A549 (cell line): ENCODE data around the gene MARF1. TPM values are rescaled to one million over a fixed set of nuclear protein-coding genes. Genes with fewer than 3 reads are reported as not detected.
A peak's percentile ranks its signal among the peaks of the same experiment; 100 is the strongest.
"Not testable (repeated sequence)": the region's sequence is repeated elsewhere in the genome, so short reads cannot be mapped to it uniquely, and the experiment has no call there.

Source experiments
- ATAC-seq, 2 experiments: fragments of 200-7000 bp in 1 of 2; fragments of >200 bp in 1 of 2; cut with Nextera tagmentation in 1 of 2; cut with Tn5 transposase in 1 of 2; 3 replicates each; pipeline versions ENCODE4 v1.8.0 to v1.9.1; 2018 to 2020; ENCODE audit warnings: mild to moderate bottlenecking in 1 of 2, moderate library complexity in 1 of 2
- CTCF ChIA-PET: fragments of 300-600 bp; sonication (Branson Sonifier 250); formaldehyde crosslinking; extraction: SDS; loops from one replicate; lab custom pipeline; 2021; ENCODE audit warnings: antibody characterized with exemption, inconsistent platforms; lab: Yijun Ruan, JAX
- POLR2A ChIA-PET: fragments of 350-600 bp; formaldehyde crosslinking; extraction: SDS; loops from one replicate; lab custom pipeline; 2021; ENCODE audit warnings: antibody characterized with exemption, inconsistent platforms; lab: Yijun Ruan, JAX
- DNase-seq, 2 experiments: peaks; one replicate each; pipeline versions ENCODE4 v3.0.0 to v3.0.0-alpha.2; 2011 to 2016; ENCODE audit warnings: low read depth in 1 of 2, low spot score in 1 of 2
- FAIRE-seq: peaks from 2 replicates; lab custom pipeline; 2011; peaks lifted over from hg19 to GRCh38; lab: Jason Lieb, UNC
- H3K27ac ChIP-seq, 2 experiments: fragments of >200 bp; sonication (Bioruptor Twin); formaldehyde crosslinking; 3 replicates each; pipeline ENCODE4 v1.5.1; 2016 to 2017
- H3K4me1 ChIP-seq: fragments of >200 bp; sonication (Bioruptor Twin); formaldehyde crosslinking; 3 replicates; pipeline ENCODE4 v1.6.1; 2016
- H3K4me2 ChIP-seq: fragments of >200 bp; sonication (Bioruptor Twin); formaldehyde crosslinking; 3 replicates; pipeline ENCODE4 v1.6.1; 2016
- H3K4me3 ChIP-seq: fragments of >200 bp; sonication (Bioruptor Twin); formaldehyde crosslinking; 3 replicates; pipeline ENCODE4 v1.5.1; 2016
- H3K9me3 ChIP-seq: fragments of >200 bp; sonication (Bioruptor Twin); formaldehyde crosslinking; 3 replicates; pipeline ENCODE4 v1.6.1; 2016
- BHLHE40 ChIP-seq: IDR thresholded peaks from 2 replicates; pipeline ENCODE4 v1.6.1; 2012; ENCODE audit warnings: low read depth, low read length, inconsistent platforms
- CEBPB ChIP-seq, 2 experiments: fragments of >200 bp in 1 of 2; sonication (Bioruptor Twin) in 1 of 2; formaldehyde crosslinking in 1 of 2; IDR thresholded peaks; 2 replicates each; pipeline ENCODE4 v1.6.1; 2012 to 2016
- FOSL2 ChIP-seq, 2 experiments: fragments of 450-650 bp in 1 of 2; fragments of >200 bp in 1 of 2; sonication (Bioruptor Twin) in 1 of 2; formaldehyde crosslinking; IDR thresholded peaks; 2 replicates each; pipeline versions ENCODE4 v1.5.0 to v1.6.1; 2016 to 2020; ENCODE audit warnings: mild to moderate bottlenecking in 1 of 2, moderate library complexity in 1 of 2
- GATA3 ChIP-seq: IDR thresholded peaks from 2 replicates; pipeline ENCODE4 v1.6.1; 2012; ENCODE audit warnings: borderline replicate concordance
- RFX5 ChIP-seq: fragments of 450-650 bp; IDR thresholded peaks from 2 replicates; pipeline ENCODE4 v1.7.1; 2014; ENCODE audit warnings: antibody characterized with exemption, mild to moderate bottlenecking, moderate library complexity
- SREBF2 ChIP-seq: fragments of 450-650 bp; IDR thresholded peaks from 2 replicates; pipeline ENCODE4 v1.6.1; 2014; ENCODE audit warnings: mild to moderate bottlenecking, moderate library complexity
- TFCP2L1 ChIP-seq: fragments of 250-450 bp; sonication (Bioruptor Pico); IDR thresholded peaks from 2 replicates; pipeline ENCODE4 v1.5.0; 2021; ENCODE audit warnings: mild to moderate bottlenecking
- ZNF302 ChIP-seq: fragments of 250-450 bp; sonication (Bioruptor Pico); IDR thresholded peaks from 2 replicates; pipeline ENCODE4 v1.9.0; 2021; ENCODE audit warnings: inconsistent platforms, mild to moderate bottlenecking, moderate library complexity
- WGBS: methylation state at CpG from one replicate; pipeline ENCODE4 v1.1.6; 2017; ENCODE audit errors: missing lambda C conversion rate; 5-methylcytosine and 5-hydroxymethylcytosine counted together
- polyA plus RNA-seq, 4 experiments: library from polyadenylated mRNA; depleted of rRNA in 3 of 4; stranded (reverse); fragments of >200 nt; fragmentation: RNase III in 1 of 4; extraction: RNeasy Plus Mini Kit Qiagen cat#74134 plus additional on column Dnase treatment in 1 of 4; gene quantifications; 2 replicates in 3 of 4; 3 replicates in 1 of 4; pipeline ENCODE4 v1.2.3, GENCODE V29; 2011 to 2017
- TF ChIP-seq, protein P1 (sequence below): IDR thresholded peaks from 2 replicates; pipeline ENCODE4 v1.6.1; 2012

MARF1 gene
- polyA plus RNA-seq, 2 of the 4 experiments (the other 2 are of a cell fraction): 11.6 to 28.2 TPM

DNA sequence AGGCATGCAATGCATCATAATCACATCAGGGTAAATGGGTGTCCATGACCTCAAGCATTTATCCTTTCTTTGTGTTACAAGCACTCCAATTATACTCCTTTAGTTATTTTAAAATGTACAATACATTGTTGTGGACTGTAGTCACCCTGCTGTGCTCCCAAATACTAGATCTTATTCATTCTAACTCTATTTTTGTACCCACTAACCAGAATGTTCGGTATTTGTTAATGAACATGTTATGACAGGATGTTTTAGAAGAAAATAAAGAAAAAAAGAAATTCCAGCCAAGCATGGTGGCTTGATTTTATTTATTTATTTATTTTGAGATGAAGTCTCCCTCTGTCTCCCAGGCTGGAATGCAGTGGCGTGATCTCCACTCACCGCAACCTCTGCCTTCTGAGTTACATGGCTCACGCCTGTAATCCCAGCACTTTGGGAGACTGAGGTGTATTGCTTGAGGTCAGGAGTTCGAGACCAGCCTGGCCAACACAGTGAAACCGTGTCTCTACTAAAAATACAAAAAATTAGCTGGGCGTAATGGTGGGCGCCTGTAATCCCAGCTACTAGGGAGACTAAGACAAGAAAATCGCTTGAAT lies 5.3 kb upstream of the MARF1 start:
- no peak for DNase-seq
- Histone ChIP-seq H3K4me2 (no peak overlapping the region), H3K27ac (no peak overlapping the region), H3K4me3 (no peak overlapping the region), H3K9me3 (no peaks in the 10 kb centered on the region), H3K4me1 (peaks cover 39% of the 10 kb centered on the region)
- TF ChIP-seq RFX5: no peak
- CTCF ChIA-PET: interaction anchor here (1.0 kb wide), 1 partner anchor 57 kb away, joined by 3 read pairs; no protein-coding TSS in a partner anchor
- ATAC-seq: no peak
- 89% methylated on average over 9 of the region's 9 CpGs for WGBS
- FAIRE-seq: no peak
- POLR2A ChIA-PET: no interaction called here

DNA sequence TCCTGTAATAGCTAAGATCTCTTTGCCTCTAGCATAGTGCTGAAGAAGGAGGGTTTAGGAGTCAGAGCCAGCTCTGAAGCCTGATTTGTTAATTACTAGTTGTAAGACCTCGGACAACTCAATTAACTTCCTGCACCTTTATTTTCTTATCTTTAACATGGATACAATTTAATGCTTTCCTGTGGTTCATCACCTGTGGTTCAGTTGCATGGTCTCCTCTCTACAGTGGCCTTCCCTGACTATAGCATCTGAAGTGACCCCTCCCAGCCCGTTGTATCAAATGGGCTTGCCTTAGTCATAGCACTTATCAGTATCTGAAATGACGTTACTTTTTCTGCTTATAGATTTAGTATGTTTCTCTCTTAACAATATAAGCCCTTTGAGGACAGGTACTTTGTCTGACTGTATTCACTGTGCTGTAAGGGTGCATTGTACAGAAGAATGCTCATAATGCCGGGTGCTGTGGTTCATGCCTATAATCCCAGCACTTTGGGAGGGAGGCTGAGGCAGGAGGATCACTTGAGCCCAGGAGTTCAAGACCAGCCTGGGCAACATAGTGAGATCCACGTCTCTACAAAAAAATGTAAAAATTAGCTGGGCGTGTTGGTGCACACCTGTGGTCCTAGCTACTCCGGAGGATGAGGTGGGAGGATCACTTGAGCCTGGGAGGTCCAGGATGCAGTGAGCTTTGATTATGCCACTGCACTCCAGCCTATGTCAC lies 4.5 kb upstream of the MARF1 start:
- Histone ChIP-seq H3K4me2 (no peak overlapping the region), H3K27ac (no peak overlapping the region), H3K4me1 (peaks cover 31% of the 10 kb centered on the region), H3K4me3 (no peak overlapping the region), H3K9me3 (no peaks in the 10 kb centered on the region)
- DNase-seq (no peak), ATAC-seq (no peak), FAIRE-seq (no peak)
- WGBS: 76% methylated on average over 7 of the region's 7 CpGs
- CTCF ChIA-PET: interaction anchor here (1.0 to 1.5 kb wide), 2 partner anchors 35 to 57 kb away, joined by 3 to 5 read pairs; no protein-coding TSS in a partner anchor
- no peak for TF ChIP-seq BHLHE40
- no peak for TF ChIP-seq TFCP2L1 (CRISPR knock-in tag)
- POLR2A ChIA-PET: no interaction called here

DNA sequence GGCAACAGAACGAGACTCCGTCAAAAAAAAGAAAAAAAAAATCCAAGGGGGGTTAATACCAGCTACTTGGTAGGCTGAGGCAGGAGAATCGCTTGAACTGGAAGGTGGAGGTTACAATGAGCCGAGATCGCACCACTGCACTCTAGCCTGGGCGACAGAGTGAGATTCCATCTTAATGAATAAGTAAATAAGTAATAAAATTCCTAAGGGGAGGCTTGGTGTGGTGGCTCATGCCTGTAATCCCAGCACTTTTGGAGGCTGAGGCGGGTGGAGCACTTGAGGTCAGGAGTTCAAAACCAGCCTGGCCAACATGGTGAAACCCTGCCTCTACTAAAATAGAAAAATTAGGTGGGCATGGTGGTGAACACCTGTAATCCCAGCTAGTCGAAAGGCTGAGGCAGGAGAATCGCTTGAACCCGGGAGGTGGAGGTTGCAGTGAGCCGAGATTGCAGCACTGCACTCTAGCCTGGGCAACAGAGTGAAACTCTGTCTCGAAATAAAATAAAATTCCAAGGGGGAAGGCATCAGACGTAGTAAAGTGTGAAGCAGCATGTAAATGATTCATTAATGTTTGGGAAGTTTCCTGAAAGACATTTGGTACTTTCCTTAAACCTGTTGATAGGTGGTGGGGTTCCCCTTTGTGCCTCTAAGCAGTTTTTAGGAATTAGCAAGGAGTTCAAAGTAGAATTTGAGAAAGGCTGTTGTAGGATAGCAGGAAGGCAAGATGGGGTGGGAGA lies 3.8 kb upstream of the MARF1 start:
- DNase-seq, POLR2A ChIA-PET, FAIRE-seq, H3K4me3 ChIP-seq, ATAC-seq, H3K4me2 ChIP-seq, H3K9me3 ChIP-seq: not testable (repeated sequence)
- Histone ChIP-seq H3K4me1 (peaks cover 31% of the 10 kb centered on the region), H3K27ac (0 out of 6 replicates have a peak overlapping the region, but pooled peaks of 1 of the 2 experiments have one; percentile 4)
- 75% methylated on average over 13 of the region's 13 CpGs for WGBS
- CTCF ChIA-PET: interaction anchor here (0.7 to 1.5 kb wide), 2 partner anchors 10 to 35 kb away, joined by 3 to 5 read pairs; no protein-coding TSS in a partner anchor

DNA sequence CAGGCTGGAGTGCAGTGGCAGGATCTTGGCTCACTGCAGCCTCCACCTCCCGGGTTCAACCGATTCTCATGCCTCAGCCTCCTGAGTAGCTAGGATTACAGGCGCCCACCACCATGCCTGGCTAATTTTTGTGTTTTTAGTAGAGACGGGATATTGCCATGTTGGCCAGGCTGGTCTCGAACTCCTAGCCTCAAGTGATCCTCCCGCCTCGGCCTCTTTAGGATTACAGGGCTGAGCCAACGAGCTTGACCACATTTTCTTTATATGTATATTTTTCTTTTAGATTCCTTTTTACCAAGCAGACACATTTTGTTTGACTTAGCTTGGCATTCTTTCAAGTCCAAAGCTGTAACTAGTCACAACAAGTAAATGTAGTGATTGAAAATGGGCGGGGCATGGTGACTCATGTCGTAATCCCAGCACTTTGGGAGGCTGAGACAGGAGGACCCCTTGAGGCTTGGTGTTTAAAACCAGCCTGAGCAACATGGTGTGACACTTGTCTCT lies 2.1 kb upstream of the MARF1 start:
- peak overlapping the region; percentile 81 for H3K4me2 ChIP-seq
- POLR2A ChIA-PET, FAIRE-seq, H3K9me3 ChIP-seq, ATAC-seq, H3K4me3 ChIP-seq: not testable (repeated sequence)
- 0 out of 2 replicates have a peak, but pooled peaks have one; percentile 35 for TF ChIP-seq ZNF302
- peak; percentile 19; the same call in 1 of the 2 replicates for TF ChIP-seq FOSL2 (IDR thresholded peaks at IDR 0.05)
- peak; percentile 72 for TF ChIP-seq FOSL2 (CRISPR knock-in tag; IDR thresholded peaks at IDR 0.05)
- peak in 1 of 2 experiments; percentile 53; a peak in 1 of 4 replicates for TF ChIP-seq CEBPB (IDR thresholded peaks at IDR 0.05)
- peak in 1 of 2 experiments; percentile 81 for DNase-seq
- H3K4me1 ChIP-seq: peaks cover 34% of the 10 kb centered on the region
- peak overlapping the region; percentile 99 to 100 for H3K27ac ChIP-seq
- CTCF ChIA-PET: interaction anchor here (1.5 kb wide), 1 partner anchor 59 kb away, joined by 4 read pairs; no protein-coding TSS in a partner anchor
- WGBS: 68% methylated on average over 10 of the region's 10 CpGs

DNA sequence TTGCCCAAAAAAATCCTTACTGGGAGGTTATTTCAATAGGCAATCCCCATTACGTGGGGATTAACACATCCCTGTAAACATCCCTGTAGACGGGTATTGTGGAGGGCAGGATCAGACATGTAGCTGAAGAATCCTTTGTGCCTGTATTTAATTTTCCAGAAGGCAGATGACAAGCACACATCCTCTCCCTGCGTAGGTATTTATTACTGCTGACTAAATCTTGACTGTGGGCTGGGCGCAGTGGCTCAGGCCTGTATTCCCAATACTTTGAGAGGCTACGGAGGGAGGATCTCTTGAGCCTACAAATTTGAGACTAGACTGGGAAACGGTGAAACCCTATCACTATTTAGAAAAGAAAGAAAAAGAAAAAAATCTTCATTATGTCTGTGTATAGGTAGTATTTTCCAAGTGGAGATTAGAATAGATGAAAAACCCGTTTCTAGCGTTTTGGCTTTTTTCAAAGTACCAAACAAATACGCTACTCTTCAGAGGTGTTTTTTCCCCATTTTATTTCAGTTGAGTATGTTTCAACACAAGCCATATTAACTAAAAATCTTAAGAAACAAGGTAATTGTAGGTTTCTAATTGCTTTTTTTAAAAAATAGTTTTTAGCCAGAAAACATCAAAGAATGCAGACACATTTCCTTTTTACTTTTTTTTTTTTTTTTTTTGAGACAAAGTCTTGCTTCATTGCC lies 1.5 kb upstream of the MARF1 start:
- DNase-seq (peak in 1 of 2 experiments; percentile 54), FAIRE-seq (no peak), ATAC-seq (peak in 1 of 2 experiments; percentile 9; a peak in 3 of 6 replicates)
- WGBS: 52% methylated on average over 9 of the region's 9 CpGs
- no peak for TF ChIP-seq SREBF2
- TF ChIP-seq, protein P1, sequence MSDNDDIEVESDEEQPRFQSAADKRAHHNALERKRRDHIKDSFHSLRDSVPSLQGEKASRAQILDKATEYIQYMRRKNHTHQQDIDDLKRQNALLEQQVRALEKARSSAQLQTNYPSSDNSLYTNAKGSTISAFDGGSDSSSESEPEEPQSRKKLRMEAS: no peak
- no peak for TF ChIP-seq GATA3
- Histone ChIP-seq H3K27ac (peak overlapping the region; percentile 99 to 100), H3K4me2 (peak overlapping the region; percentile 81), H3K4me3 (peak overlapping the region; percentile 89; the same call in 2 of the 3 replicates), H3K4me1 (peaks cover 31% of the 10 kb centered on the region), H3K9me3 (no peaks in the 10 kb centered on the region)
- CTCF ChIA-PET: interaction anchor here (0.6 to 2.3 kb wide), 8 partner anchors 10 to 64 kb away, joined by 3 to 10 read pairs (median 4); no protein-coding TSS in a partner anchor
- POLR2A ChIA-PET: no interaction called here
